SU-DHL-6 (cell line): Measurements from ENCODE around the gene IL4I1.

Experiments used
- CTCF ChIP-seq: fragments of 200-600 bp; sonication (generic); IDR thresholded peaks from one replicate; pipeline ENCODE4 v1.5.1; 2017; ENCODE audit warnings: antibody characterized with exemption, mild to moderate bottlenecking, low read length, moderate library complexity; ENCODE audit not compliant: insufficient read depth, poor library complexity, severe bottlenecking
- EZH2phosphoT487 ChIP-seq: fragments of 200-600 bp; sonication (generic), shearing (Covaris generic); conservative IDR thresholded peaks from 2 replicates; pipeline ENCODE4 v1.6.1; 2018; ENCODE audit warnings: mild to moderate bottlenecking, antibody characterized with exemption, low read length, moderate library complexity, mixed read lengths

DNA sequence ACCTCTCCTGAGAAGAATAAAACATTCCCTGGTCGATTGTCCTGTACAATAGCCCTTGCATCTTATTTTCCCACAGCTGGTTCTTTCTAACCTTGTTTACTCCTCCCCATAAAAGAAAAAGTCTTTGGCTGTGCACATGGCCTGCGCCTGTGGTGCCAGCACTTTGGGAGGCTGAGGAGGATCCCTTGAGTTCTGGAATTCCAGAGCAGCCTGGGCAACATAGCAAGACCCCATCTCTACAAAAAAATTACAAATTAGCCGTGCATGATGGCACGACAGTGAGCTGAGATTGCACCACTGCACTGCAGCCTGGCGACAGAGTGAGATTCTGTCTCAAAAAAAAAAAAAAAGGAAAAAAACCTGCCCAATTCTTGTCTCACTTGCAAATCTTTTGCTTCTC lies 39.9 kb upstream of the IL4I1 start:
- TF ChIP-seq CTCF = no peak
- TF ChIP-seq EZH2phosphoT487 = no peak
